Right atrium auricular region (tissue), 2 donors: ENCODE measurements around the gene LURAP1L. TPM values are rescaled to one million over a fixed set of nuclear protein-coding genes. Genes with fewer than 3 reads are reported as not detected.

ENCODE experiments used
- DNase-seq: peaks from one replicate; pipeline ENCODE4 v3.0.0-alpha.2; 2019; ENCODE audit warnings: low spot score
- H3K27ac ChIP-seq, 2 donors: fragments of 200-600 bp; sonication (generic); 1 replicate in 1 of 2; 2 replicates in 1 of 2; pipeline ENCODE4 v1.5.1; 2016 to 2019
- H3K27me3 ChIP-seq, 2 donors: fragments of 200-600 bp; sonication (generic); one replicate each; pipeline versions ENCODE4 v1.5.1 to v1.6.0; 2017 to 2019
- H3K36me3 ChIP-seq: fragments of 200-600 bp; sonication (generic); one replicate; pipeline ENCODE4 v1.5.1; 2016
- H3K4me1 ChIP-seq, 2 donors: fragments of 200-600 bp; sonication (generic); one replicate each; pipeline versions ENCODE4 v1.5.1 to v1.6.0; 2017 to 2019
- H3K4me3 ChIP-seq, 2 donors: fragments of 200-600 bp; sonication (generic); 1 replicate in 1 of 2; 2 replicates in 1 of 2; pipeline ENCODE4 v1.5.1; 2017 to 2019; ENCODE audit warnings: mild to moderate bottlenecking in 1 of 2, moderate library complexity in 1 of 2
- H3K9me3 ChIP-seq, 2 donors: fragments of 200-600 bp; sonication (generic); one replicate each; pipeline ENCODE4 v1.5.1; 2019
- total RNA-seq, 2 donors: library from RNA; depleted of rRNA; stranded (reverse); fragments of >200 nt; gene quantifications; one replicate each; pipeline ENCODE4 v1.1.0, GENCODE V29; 2016
- TF ChIP-seq, protein P1 (sequence below), 2 donors: fragments of 200-600 bp; sonication (generic); IDR thresholded peaks; one replicate each; pipeline ENCODE4 v1.5.1; 2019; ENCODE audit warnings: antibody characterized with exemption in 2 of 2

Gene LURAP1L
- total RNA-seq, 2 donors from 2014 or later: 2.7 to 2.8 TPM

GRCh38 chr9:12785260-12785770 lies 10.5 kb downstream of the LURAP1L start:
- Histone ChIP-seq H3K4me1 (peaks cover 0 to 12% of the 10 kb centered on the region in 2 donors), H3K36me3 (no peaks in the 10 kb centered on the region), H3K4me3 (no peak overlapping the region), H3K27ac (peak overlapping the region; percentile 33 to 50), H3K9me3 (peaks cover 4 to 14% of the 10 kb centered on the region in 2 donors), H3K27me3 (no peaks in the 10 kb centered on the region)
- no peak for DNase-seq
- TF ChIP-seq, protein P1, sequence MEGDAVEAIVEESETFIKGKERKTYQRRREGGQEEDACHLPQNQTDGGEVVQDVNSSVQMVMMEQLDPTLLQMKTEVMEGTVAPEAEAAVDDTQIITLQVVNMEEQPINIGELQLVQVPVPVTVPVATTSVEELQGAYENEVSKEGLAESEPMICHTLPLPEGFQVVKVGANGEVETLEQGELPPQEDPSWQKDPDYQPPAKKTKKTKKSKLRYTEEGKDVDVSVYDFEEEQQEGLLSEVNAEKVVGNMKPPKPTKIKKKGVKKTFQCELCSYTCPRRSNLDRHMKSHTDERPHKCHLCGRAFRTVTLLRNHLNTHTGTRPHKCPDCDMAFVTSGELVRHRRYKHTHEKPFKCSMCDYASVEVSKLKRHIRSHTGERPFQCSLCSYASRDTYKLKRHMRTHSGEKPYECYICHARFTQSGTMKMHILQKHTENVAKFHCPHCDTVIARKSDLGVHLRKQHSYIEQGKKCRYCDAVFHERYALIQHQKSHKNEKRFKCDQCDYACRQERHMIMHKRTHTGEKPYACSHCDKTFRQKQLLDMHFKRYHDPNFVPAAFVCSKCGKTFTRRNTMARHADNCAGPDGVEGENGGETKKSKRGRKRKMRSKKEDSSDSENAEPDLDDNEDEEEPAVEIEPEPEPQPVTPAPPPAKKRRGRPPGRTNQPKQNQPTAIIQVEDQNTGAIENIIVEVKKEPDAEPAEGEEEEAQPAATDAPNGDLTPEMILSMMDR (IDR thresholded peaks at IDR 0.05): no peak

- no peaks in the 10 kb centered on the region for H3K27me3 ChIP-seq
- TF ChIP-seq, protein P1 (IDR thresholded peaks at IDR 0.05): no peak
- H3K27ac ChIP-seq: no peak overlapping the region
- H3K4me3 ChIP-seq: no peak overlapping the region
- peaks cover 4 to 14% of the 10 kb centered on the region in 2 donors for H3K9me3 ChIP-seq
- peaks cover 0 to 12% of the 10 kb centered on the region in 2 donors for H3K4me1 ChIP-seq
- H3K36me3 ChIP-seq: no peaks in the 10 kb centered on the region
- no peak for DNase-seq
Observed at GRCh38 chr9:12785941-12786340, 11.1 kb downstream of the LURAP1L start.

- TF ChIP-seq, protein P1 (IDR thresholded peaks at IDR 0.05): no peak
- Histone ChIP-seq H3K27me3 (no peaks in the 10 kb centered on the region), H3K27ac (no peak overlapping the region), H3K9me3 (no peaks in the 10 kb centered on the region), H3K4me3 (no peak overlapping the region), H3K36me3 (no peaks in the 10 kb centered on the region), H3K4me1 (peaks cover 0 to 9% of the 10 kb centered on the region in 2 donors)
- DNase-seq: no peak
Observed at GRCh38 chr9:12790001-12790400, 15.2 kb downstream of the LURAP1L start.

DNA sequence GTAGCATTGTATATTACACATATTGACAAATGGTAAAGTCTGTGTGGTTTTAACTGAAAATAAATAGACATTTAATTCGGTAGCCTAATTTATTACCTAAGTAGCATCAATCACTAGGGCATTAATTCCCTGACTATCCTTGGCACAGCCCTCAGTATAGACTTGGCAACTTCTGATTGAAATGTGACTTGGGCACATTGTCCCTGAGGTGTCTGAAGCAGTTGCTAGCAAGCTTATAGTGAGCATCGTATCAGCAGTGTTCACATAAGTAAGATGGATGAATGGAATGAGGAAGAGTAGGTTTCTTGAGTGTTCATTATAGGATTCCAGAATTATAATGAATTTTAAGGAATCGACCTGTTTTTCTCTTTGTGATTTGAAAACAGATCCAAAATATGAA lies 16.1 kb downstream of the LURAP1L start:
- no peaks in the 10 kb centered on the region for H3K36me3 ChIP-seq
- H3K27me3 ChIP-seq: no peaks in the 10 kb centered on the region
- H3K9me3 ChIP-seq: no peaks in the 10 kb centered on the region
- peaks cover 0 to under 1% of the 10 kb centered on the region in 2 donors for H3K4me1 ChIP-seq
- H3K4me3 ChIP-seq: no peak overlapping the region
- H3K27ac ChIP-seq: no peak overlapping the region
- TF ChIP-seq, protein P1 (IDR thresholded peaks at IDR 0.05): no peak
- DNase-seq: no peak

GRCh38 chr9:12794101-12794799 lies 19.4 kb downstream of the LURAP1L start:
- no peak for DNase-seq
- no peaks in the 10 kb centered on the region for H3K4me1 ChIP-seq
- no peaks in the 10 kb centered on the region for H3K27me3 ChIP-seq
- H3K36me3 ChIP-seq: no peaks in the 10 kb centered on the region
- H3K27ac ChIP-seq: no peak overlapping the region
- TF ChIP-seq, protein P1 (IDR thresholded peaks at IDR 0.05): no peak
- H3K9me3 ChIP-seq: no peaks in the 10 kb centered on the region
- H3K4me3 ChIP-seq: no peak overlapping the region
